ENCODE measurements around the gene B3GNT4.
"Not testable (repeated sequence)": the region's sequence is repeated elsewhere in the genome, so short reads cannot be mapped to it uniquely, and the experiment has no call there.

The B3GNT4 gene

DNA sequence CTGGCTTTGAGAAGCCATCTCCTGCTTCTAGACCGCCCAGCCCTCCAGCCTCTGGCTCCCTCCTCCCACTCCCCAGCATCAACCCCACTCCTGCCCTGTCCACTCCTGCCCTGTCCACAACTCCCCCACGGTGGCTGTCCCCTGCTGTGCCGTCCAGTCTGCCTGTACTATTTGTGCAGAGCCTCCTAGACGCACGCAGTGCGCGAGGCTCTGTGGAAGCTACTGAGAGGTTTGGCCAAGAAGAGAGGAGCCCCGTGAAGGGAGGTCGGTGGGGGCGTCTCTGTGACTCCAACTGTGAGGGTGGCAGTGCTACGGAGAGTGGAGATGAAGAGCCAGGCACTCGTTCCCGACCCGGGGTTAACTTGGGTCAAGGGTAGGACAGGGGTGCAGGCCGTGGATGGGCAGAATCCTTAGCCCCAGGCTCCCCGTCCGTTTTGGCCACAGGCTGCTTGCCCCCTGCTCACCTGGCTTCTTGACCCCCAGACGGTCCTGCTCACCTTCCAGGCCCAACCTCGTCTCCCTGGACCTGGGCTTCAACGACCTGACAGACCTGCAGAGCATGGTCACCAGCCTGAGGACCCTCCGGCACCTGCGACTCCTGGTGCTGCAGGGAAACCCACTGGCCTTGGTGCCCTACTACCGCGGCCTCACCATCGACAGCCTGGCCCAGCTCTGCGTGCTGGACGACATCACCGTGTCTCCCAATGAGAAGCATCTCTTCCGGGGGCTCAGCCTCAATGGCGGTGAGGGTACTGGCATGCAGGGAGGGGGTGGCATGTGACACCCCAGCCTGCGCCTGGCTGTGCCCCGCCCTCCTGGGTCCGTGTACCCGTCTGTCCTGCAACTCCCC is 13.7 kb upstream of the B3GNT4 start:
- DNase-seq, result no peak

GRCh38 chr12:122190842-122191668 is 12.5 kb upstream of the B3GNT4 start:
- DNase-seq, result no peak

- DNase-seq, result no peak
Measured at GRCh38 chr12:122192441-122192840, 11.1 kb upstream of the B3GNT4 start.

GRCh38 chr12:122194804-122195203 is 8.7 kb upstream of the B3GNT4 start:
- no peak for DNase-seq

DNA sequence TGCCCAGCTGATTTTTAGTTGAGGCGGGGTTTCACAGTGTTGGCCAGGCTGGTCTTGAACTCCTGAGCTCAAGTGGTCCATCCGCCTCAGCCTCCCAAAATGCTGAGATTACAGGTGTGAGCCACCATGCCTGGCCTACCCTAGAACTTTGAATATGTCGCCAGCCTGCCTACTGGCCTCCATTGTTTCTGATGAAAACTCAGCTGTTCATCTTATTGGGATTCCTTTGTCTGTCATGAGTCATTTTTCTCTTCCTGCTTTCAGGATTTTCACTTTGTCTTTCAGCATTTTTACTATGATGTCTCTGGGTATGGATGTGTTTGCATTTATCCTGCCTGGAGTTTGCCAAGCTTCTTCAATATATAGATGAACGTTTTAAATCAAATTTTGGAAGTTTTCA is 8.1 kb upstream of the B3GNT4 start:
- no peak for DNase-seq

DNA sequence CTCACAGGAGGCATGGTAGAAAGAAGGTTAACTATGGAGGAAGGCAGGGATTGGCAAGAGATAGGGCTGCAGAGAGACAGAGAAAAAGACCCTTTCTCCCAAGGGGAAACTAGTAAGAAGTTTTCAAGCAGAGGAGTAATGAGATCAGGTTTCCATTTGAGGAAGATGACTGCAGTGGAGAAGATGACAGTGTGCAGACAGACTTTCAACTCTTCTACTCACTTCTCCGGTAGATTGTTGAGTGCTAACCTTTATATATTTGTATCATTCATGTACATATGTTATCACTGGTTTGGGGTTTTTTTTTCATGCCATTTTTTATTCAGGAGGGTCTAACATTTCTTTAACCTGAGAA is 5.9 kb upstream of the B3GNT4 start:
- no peak for DNase-seq

DNA sequence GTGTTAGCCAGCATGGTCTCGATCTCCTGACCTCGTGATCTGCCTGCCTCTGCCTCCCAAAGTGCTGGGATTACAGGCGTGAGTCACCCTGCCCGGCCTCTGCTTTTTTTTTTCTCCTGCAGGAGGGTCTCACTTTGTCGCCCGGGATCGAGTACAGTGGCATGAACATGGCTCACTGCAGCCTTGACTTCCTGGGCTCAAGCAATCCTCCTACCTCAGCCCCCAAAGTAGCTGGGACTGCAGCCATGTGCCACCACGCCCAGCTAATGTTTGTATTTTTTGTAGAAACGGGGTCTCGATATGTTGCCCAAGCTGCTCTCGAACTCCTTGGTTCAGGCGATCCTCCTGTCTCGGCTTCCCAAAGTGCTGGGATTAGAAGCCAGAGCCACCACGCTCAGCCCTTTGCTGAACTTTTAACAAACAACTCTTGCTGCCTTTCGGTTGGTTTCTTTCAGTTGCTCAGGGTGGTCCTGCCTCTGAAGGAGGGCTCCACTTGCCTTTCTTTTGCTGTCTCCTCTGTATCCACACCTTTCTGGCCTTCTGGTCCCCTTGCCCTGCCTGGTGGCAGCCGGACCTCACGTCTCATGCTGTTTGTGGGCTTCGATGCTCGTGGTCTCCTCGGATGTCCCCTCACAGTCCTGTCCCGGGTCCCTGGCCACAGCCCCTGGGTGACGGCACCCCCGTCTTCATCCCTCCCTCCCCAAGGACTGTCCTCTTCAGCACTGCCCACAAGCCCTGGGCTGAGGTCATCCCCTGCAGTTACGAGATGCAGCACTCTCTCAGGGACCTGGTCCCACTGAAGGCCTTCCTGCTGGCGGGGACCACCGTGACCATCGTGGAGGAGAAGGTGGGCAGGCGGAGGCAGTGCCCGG is 3.8 kb upstream of the B3GNT4 start:
- DNase-seq, result no peak

DNA sequence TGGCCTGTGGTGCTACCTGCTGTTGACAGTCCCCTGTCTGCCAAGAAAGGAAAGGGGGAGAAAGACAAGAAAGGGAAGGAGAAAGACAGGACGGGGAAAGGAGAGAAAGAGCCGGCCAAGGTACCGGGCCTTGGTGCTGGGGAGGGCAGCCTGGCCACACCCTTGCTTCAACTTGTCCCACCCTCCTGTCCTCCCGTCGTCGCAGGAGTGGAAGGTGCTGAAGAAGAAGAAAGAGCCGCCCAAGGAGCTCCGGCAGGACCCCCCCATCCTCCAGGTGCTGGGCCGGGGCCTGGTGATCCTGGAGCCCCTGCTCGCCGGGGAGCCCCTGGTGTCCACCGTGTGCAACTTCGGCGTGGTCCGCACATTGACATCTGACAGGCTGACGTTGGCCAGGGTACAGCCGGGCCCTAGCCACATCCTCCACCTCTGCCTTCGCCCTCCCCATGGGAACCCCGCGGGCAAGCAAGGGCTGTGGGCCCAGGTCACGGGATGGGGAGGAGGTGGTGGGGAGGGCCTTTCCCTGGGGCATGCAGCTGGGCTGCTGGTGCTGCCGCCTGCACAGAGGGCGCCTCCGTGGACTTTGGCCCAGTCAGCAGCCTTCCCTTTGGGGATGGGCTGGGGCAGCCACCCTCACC is 2.9 kb upstream of the B3GNT4 start:
- no peak for DNase-seq

DNA sequence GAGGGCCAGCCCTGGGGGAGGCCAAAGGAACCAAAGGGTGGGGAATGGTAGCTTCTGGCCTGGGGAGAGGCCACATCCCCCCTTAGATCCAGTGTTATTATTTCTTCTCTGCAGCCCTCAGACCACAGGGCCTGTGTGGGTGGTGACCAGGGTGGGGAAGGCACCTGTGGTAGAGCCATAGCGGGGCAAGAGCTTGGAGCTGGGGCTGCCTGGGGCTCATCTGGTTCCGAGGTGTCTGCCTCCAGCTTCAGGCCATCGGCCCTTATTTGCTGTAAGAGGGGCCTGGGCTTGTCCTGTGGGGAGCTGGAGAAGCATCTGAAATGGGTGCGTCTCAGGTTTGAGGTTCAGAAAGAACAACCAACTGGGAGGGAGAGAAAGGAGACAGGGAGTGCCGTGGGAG is 2.1 kb upstream of the B3GNT4 start:
- no peak for DNase-seq

DNA sequence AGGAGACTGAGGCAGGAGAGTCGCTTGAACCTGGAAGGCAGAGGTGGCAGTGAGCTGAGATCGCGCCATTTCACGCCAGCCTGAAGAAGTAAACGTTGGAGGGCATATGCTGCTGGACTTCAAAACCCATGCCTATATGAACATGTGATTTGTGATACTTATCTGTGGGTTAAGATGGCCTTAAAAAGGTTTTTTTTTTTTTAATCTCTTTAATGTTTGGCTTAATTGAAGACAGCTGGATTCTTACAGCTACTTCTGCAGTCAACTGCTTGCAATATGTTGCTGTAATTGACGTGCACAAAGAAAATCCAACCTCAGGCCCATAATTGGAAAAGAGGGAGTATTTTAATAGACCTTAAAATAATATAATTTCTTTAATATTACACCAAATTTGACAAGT is 1.5 kb upstream of the B3GNT4 start:
- no peak for DNase-seq

DNA sequence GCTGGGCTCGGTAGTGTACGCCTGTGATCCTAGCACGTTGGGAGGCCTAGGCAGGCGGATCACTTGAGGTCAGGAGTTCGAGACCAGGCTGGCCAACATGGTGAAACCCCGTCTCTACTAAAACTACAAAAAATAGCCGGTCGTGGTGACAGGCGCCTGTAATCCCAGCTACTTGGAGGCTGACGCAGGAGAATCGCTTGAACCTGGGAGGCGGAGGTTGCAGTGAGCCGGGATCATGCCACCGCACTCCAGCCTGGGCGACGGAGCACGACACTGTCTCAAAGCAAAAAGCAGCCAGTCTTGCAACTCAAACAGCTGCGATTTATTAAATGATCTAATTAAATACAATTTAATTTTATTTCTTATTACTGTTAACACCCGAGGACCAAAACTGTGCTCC is 698 bp upstream of the B3GNT4 start:
- not testable (repeated sequence) for DNase-seq

DNA sequence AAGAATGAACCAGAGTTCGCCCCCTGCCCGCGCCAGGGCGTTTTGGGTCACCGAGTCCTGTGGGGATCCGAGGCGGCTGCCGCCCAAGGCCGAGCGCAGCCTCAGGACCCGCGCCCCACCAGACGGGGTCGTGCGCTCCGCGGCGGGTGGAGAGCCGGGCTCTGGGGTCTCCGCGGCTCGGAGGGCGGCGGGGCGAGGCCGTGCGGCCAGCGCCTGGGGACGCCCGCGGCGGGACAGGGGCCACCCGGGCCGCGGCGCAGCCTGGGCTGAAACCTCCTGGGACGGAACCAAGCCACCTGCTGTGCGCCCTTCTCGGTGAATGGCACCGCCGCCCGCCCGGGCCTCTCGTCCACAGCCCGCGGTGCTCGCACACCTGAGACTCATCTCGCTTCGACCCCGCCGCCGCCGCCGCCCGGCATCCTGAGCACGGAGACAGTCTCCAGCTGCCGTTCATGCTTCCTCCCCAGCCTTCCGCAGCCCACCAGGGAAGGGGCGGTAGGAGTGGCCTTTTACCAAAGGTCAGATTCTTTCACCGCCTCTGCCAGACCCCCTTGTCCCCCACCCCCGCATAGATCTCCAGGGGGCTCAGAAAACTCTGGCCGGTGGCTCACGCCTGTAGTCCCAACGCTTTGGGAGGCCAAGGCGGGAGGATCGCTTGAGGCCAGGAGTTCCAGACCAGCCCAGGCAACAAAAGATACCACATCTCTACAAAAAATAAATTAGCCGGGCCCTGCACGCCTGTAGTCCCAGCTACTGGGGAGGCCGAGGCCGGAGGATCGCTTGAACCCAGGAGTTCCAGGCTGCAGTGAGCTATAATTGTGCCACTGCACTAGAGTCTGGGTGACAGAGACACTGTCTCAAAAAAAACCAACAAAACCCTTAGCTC is 901 bp downstream of the B3GNT4 start:
- no peak for DNase-seq

- DNase-seq, result no peak
Measured at GRCh38 chr12:122205053-122205925, 1.8 kb downstream of the B3GNT4 start.

GRCh38 chr12:122206111-122206881 is 2.8 kb downstream of the B3GNT4 start:
- DNase-seq, result no peak

DNA sequence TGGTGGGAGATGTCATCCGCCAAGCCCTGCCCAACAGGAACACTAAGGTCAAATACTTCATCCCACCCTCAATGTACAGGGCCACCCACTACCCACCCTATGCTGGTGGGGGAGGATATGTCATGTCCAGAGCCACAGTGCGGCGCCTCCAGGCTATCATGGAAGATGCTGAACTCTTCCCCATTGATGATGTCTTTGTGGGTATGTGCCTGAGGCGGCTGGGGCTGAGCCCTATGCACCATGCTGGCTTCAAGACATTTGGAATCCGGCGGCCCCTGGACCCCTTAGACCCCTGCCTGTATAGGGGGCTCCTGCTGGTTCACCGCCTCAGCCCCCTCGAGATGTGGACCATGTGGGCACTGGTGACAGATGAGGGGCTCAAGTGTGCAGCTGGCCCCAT is 3.5 kb downstream of the B3GNT4 start:
- DNase-seq, result no peak

GRCh38 chr12:122207391-122207790 is 3.9 kb downstream of the B3GNT4 start:
- DNase-seq, result no peak

DNA sequence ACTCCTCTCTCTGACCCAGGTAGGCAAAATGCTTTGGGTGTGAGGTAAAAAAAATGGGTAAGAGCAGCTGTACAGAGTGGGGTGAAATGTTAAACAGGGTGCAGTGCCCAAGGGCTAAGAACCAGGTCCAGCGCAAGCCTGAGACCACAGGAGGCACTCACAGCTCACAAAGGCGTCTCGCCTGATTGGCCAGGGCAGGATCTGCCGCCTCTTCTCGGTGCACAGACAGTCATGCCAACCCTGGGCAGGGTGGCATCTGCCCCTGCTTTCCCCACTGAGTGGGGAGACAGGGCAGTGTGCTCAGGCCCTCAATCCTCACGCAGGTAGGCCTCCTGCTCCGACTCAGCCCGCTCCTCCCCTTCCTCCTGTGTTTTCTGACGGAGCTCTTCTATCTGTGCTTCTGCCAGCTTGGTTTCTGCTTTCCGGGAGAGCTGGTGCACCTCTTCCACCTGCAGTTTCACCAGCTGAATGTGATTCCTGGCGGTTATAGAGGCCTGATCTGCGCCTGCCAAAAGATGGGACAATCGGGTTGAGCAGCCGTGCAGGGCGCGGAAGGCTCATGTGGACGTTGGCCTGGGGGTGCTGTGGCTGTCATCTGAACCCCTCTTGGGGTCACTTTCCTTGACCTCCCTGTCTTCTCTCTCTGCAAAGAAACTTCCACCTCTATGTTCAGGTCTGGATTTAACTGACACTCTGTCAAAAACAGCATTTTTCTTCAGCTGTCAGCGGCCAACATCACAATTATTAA is 4.7 kb downstream of the B3GNT4 start:
- DNase-seq, result no peak

- DNase-seq, result no peak
Measured at GRCh38 chr12:122215771-122216170, 12.3 kb downstream of the B3GNT4 start.

GRCh38 chr12:122216445-122216844 is 12.9 kb downstream of the B3GNT4 start:
- no peak for DNase-seq

Data from NCI-H446 treated with DMSO at 0.1 percent for 48 hours (cell line).